T-helper 17 cell (primary cell): Measurements from ENCODE around the gene TNFAIP6. TPM values are rescaled to one million over a fixed set of nuclear protein-coding genes. Genes with fewer than 3 reads are reported as not detected.
"Not testable (repeated sequence)": the region's sequence is repeated elsewhere in the genome, so short reads cannot be mapped to it uniquely, and the experiment has no call there.

Experiments used
- ATAC-seq: fragments of 150-1000 bp; cut with Tn5 transposase; 2 replicates; pipeline ENCODE4 v1.10.0; 2021; ENCODE audit warnings: mild to moderate bottlenecking, moderate library complexity
- DNase-seq, 3 donors: peaks; one replicate each; pipeline versions ENCODE4 v3.0.0 to v3.0.0-alpha.2; 2020 to 2021
- H3K9me3 ChIP-seq: one replicate; pipeline ENCODE4 v1.7.0; 2013; ENCODE audit warnings: low read length, mild to moderate bottlenecking; ENCODE audit not compliant: control insufficient read depth, poor library complexity, severe bottlenecking
- H3K27ac Mint-ChIP-seq: one replicate; pipeline ENCODE4 v1.8.0; 2022; ENCODE audit warnings: mild to moderate bottlenecking, moderate library complexity, mixed read lengths
- H3K27me3 Mint-ChIP-seq: one replicate; pipeline ENCODE4 v1.8.0; 2022; ENCODE audit warnings: mixed read lengths
- H3K36me3 Mint-ChIP-seq: one replicate; pipeline ENCODE4 v1.8.0; 2022; ENCODE audit warnings: low read depth, mixed read lengths
- H3K4me1 Mint-ChIP-seq: one replicate; pipeline ENCODE4 v1.8.0; 2022; ENCODE audit warnings: mild to moderate bottlenecking, mixed read lengths
- H3K4me3 Mint-ChIP-seq: one replicate; pipeline ENCODE4 v1.8.0; 2022; ENCODE audit warnings: mild to moderate bottlenecking, moderate library complexity, mixed read lengths
- total RNA-seq, 4 donors: library from RNA in 2 of 4; stranded (reverse) in 2 of 4; gene quantifications; one replicate each; pipeline ENCODE4 v1.2.3 and lab custom pipeline; 2022 to 2026

TNFAIP6 gene
- total RNA-seq, result not detected
- total RNA-seq (lab: John Stamatoyannopoulos, UW), result 0 to 0.08 reads per million in 2 donors

GRCh38 chr2:151357359-151357758 lies at the start of gene TNFAIP6:
Gene TNFAIP6, plus strand, starts transcription at chr2:151357592. Its CDS starts 75 bp downstream, at chr2:151357667.
- H3K27ac Mint-ChIP-seq, result no peak within 1 kb of the TSS
- DNase-seq, result no peak

GRCh38 chr2:151310313-151310712 lies 47.1 kb upstream of the TNFAIP6 start:
- not testable (repeated sequence) for H3K27me3 Mint-ChIP-seq, H3K27ac Mint-ChIP-seq, H3K4me3 Mint-ChIP-seq, DNase-seq, H3K9me3 ChIP-seq, ATAC-seq, H3K36me3 Mint-ChIP-seq, H3K4me1 Mint-ChIP-seq

More at GRCh38 chr2:151357359-151357758, at the start of gene TNFAIP6:
- H3K27me3 Mint-ChIP-seq, result peaks cover 36% of the 10 kb centered on the region
- peaks cover 4% of the 10 kb centered on the region for H3K4me1 Mint-ChIP-seq
- H3K4me3 Mint-ChIP-seq, result no peak within 1 kb of the TSS
- no peaks in the 10 kb centered on the region for H3K9me3 ChIP-seq
- ATAC-seq, result no peak
- H3K36me3 Mint-ChIP-seq, result peaks cover 2% of the 10 kb centered on the region

GRCh38 chr2:151312440-151312839 lies 45.0 kb upstream of the TNFAIP6 start:
- ATAC-seq, H3K9me3 ChIP-seq, H3K4me3 Mint-ChIP-seq, H3K4me1 Mint-ChIP-seq, H3K27ac Mint-ChIP-seq, H3K27me3 Mint-ChIP-seq, H3K36me3 Mint-ChIP-seq, DNase-seq: not testable (repeated sequence)

- H3K9me3 ChIP-seq, result no peaks in the 10 kb centered on the region
- H3K27ac Mint-ChIP-seq, result no peak overlapping the region
- H3K4me3 Mint-ChIP-seq, result no peak overlapping the region
- no peaks in the 10 kb centered on the region for H3K36me3 Mint-ChIP-seq
- H3K4me1 Mint-ChIP-seq, result peaks cover 9% of the 10 kb centered on the region
- no peak for DNase-seq
- ATAC-seq, result no peak
- H3K27me3 Mint-ChIP-seq, result peaks cover 7% of the 10 kb centered on the region
Observed at GRCh38 chr2:151315381-151315903, 42.0 kb upstream of the TNFAIP6 start.

- Mint-ChIP-seq H3K4me3 (no peak overlapping the region), H3K27ac (no peak overlapping the region), H3K27me3 (no peaks in the 10 kb centered on the region), H3K36me3 (no peaks in the 10 kb centered on the region), H3K4me1 (peaks cover 3% of the 10 kb centered on the region)
- H3K9me3 ChIP-seq, result no peaks in the 10 kb centered on the region
- ATAC-seq (no peak), DNase-seq (no peak)
Observed at GRCh38 chr2:151325581-151326095, 31.8 kb upstream of the TNFAIP6 start.

- Mint-ChIP-seq H3K4me1 (peaks cover 3% of the 10 kb centered on the region), H3K4me3 (no peak overlapping the region), H3K27me3 (peaks cover 7% of the 10 kb centered on the region), H3K36me3 (no peaks in the 10 kb centered on the region), H3K27ac (no peak overlapping the region)
- ATAC-seq (no peak), DNase-seq (no peak)
- H3K9me3 ChIP-seq, result no peaks in the 10 kb centered on the region
Observed at GRCh38 chr2:151326554-151326953, 30.8 kb upstream of the TNFAIP6 start.

GRCh38 chr2:151329998-151330397 lies 27.4 kb upstream of the TNFAIP6 start:
- ATAC-seq (no peak), DNase-seq (no peak)
- Mint-ChIP-seq H3K4me3 (no peak overlapping the region), H3K27ac (no peak overlapping the region), H3K27me3 (peaks cover 9% of the 10 kb centered on the region), H3K36me3 (peaks cover 2% of the 10 kb centered on the region), H3K4me1 (peaks cover 3% of the 10 kb centered on the region)
- H3K9me3 ChIP-seq, result no peaks in the 10 kb centered on the region

GRCh38 chr2:151333083-151333482 lies 24.3 kb upstream of the TNFAIP6 start:
- Mint-ChIP-seq H3K27me3 (peaks cover 24% of the 10 kb centered on the region), H3K4me1 (peaks cover 8% of the 10 kb centered on the region), H3K27ac (no peak overlapping the region), H3K4me3 (no peak overlapping the region), H3K36me3 (peaks cover 3% of the 10 kb centered on the region)
- H3K9me3 ChIP-seq, result no peaks in the 10 kb centered on the region
- DNase-seq (no peak), ATAC-seq (no peak)

- Mint-ChIP-seq H3K4me3 (no peak overlapping the region), H3K27ac (no peak overlapping the region), H3K4me1 (peaks cover 8% of the 10 kb centered on the region), H3K36me3 (peaks cover 3% of the 10 kb centered on the region), H3K27me3 (peaks cover 28% of the 10 kb centered on the region)
- H3K9me3 ChIP-seq, result no peaks in the 10 kb centered on the region
- ATAC-seq (no peak), DNase-seq (no peak)
Observed at GRCh38 chr2:151334082-151334815, 23.1 kb upstream of the TNFAIP6 start.

- ATAC-seq (no peak), DNase-seq (no peak)
- Mint-ChIP-seq H3K36me3 (peaks cover 3% of the 10 kb centered on the region), H3K4me1 (peaks cover 5% of the 10 kb centered on the region), H3K27ac (no peak overlapping the region), H3K4me3 (no peak overlapping the region), H3K27me3 (peaks cover 19% of the 10 kb centered on the region)
- H3K9me3 ChIP-seq, result no peaks in the 10 kb centered on the region
Observed at GRCh38 chr2:151336863-151337371, 20.5 kb upstream of the TNFAIP6 start.

GRCh38 chr2:151337643-151338042 lies 19.7 kb upstream of the TNFAIP6 start:
- H3K27ac Mint-ChIP-seq, result no peak overlapping the region
- no peaks in the 10 kb centered on the region for H3K9me3 ChIP-seq
- peaks cover 5% of the 10 kb centered on the region for H3K4me1 Mint-ChIP-seq
- peaks cover 19% of the 10 kb centered on the region for H3K27me3 Mint-ChIP-seq
- no peak for ATAC-seq
- no peak for DNase-seq
- no peak overlapping the region for H3K4me3 Mint-ChIP-seq
- peaks cover 3% of the 10 kb centered on the region for H3K36me3 Mint-ChIP-seq

GRCh38 chr2:151338115-151338514 lies 19.3 kb upstream of the TNFAIP6 start:
- ATAC-seq, result no peak
- Mint-ChIP-seq H3K4me1 (peaks cover 5% of the 10 kb centered on the region), H3K27me3 (peaks cover 19% of the 10 kb centered on the region), H3K36me3 (peaks cover 3% of the 10 kb centered on the region), H3K27ac (no peak overlapping the region), H3K4me3 (no peak overlapping the region)
- H3K9me3 ChIP-seq, result no peaks in the 10 kb centered on the region
- DNase-seq, result no peak

GRCh38 chr2:151343073-151343472 lies 14.3 kb upstream of the TNFAIP6 start:
- DNase-seq (no peak), ATAC-seq (no peak)
- no peaks in the 10 kb centered on the region for H3K9me3 ChIP-seq
- peaks cover 4% of the 10 kb centered on the region for H3K27me3 Mint-ChIP-seq
- H3K27ac Mint-ChIP-seq, result no peak overlapping the region
- H3K36me3 Mint-ChIP-seq, result no peaks in the 10 kb centered on the region
- H3K4me3 Mint-ChIP-seq, result no peak overlapping the region
- no peaks in the 10 kb centered on the region for H3K4me1 Mint-ChIP-seq
